Panc1 (cell line): ENCODE results near the gene ABCB4.

Experiments
- POLR2AphosphoS5 ChIP-seq: IDR thresholded peaks from 2 replicates; pipeline ENCODE4 v1.6.1; 2012; ENCODE audit warnings: mild to moderate bottlenecking, low read depth, low read length, moderate library complexity
- SIN3A ChIP-seq: IDR thresholded peaks from 2 replicates; pipeline ENCODE4 v1.6.1; 2012; ENCODE audit warnings: low read depth, mild to moderate bottlenecking, low read length, moderate library complexity, borderline replicate concordance; ENCODE audit not compliant: insufficient read depth
- TF ChIP-seq, protein P1 (sequence below): fragments of 450-650 bp; IDR thresholded peaks from 2 replicates; pipeline ENCODE4 v1.5.1; 2017; ENCODE audit warnings: mild to moderate bottlenecking

DNA sequence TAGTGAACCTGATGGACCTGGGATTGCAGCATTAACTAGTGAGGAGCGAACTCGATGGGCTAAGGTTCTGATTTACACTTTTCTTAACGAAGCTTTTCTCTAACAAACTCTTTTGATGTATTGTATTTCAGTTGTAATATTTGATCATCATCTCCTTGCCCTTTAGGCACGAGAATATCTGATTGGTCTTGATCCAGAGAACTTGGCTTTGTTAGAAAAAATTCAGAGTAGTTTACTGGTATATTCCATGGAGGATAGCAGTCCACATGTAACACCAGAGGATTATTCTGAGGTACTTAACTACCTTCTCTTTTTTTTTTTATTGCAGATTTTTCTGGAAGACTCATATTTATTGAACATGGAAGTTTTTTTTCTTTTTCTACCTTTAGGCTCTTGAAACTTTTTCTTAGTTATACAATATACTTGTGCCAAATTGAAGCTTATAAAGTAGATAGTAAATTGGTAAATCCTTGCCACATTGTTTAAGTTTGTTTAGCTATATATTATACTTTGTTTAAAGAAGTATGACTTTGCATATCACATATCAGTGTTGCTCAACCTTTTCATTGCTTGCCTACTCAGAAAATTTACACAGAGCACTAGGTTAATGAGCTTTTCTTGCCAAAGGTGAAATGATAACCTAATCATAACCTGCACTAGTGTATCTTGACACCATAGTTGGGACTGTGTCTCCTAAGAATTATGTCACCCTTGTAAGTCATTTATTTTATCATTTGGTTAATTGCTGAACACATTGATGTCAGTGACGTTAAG lies 99.6 kb downstream of the ABCB4 start:
- TF ChIP-seq, protein P1, sequence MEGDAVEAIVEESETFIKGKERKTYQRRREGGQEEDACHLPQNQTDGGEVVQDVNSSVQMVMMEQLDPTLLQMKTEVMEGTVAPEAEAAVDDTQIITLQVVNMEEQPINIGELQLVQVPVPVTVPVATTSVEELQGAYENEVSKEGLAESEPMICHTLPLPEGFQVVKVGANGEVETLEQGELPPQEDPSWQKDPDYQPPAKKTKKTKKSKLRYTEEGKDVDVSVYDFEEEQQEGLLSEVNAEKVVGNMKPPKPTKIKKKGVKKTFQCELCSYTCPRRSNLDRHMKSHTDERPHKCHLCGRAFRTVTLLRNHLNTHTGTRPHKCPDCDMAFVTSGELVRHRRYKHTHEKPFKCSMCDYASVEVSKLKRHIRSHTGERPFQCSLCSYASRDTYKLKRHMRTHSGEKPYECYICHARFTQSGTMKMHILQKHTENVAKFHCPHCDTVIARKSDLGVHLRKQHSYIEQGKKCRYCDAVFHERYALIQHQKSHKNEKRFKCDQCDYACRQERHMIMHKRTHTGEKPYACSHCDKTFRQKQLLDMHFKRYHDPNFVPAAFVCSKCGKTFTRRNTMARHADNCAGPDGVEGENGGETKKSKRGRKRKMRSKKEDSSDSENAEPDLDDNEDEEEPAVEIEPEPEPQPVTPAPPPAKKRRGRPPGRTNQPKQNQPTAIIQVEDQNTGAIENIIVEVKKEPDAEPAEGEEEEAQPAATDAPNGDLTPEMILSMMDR, result no peak
- TF ChIP-seq POLR2AphosphoS5, result no peak
- no peak for TF ChIP-seq SIN3A
